MCF 10A (cell line): ENCODE results near the gene NKAIN1. TPM values are rescaled to one million over a fixed set of nuclear protein-coding genes. Genes with fewer than 3 reads are reported as not detected.

Experiments used
- BruUV-seq: library from RNA; stranded (reverse); fragments of 400-500 nt; replicated peaks from 2 replicates; lab custom pipeline; 2021; lab: Mats Ljungman, UMichigan
- CTCF ChIA-PET: fragments of 300-600 bp; sonication (Branson Sonifier 250); formaldehyde crosslinking; extraction: SDS; loops from one replicate; lab custom pipeline; 2021; ENCODE audit warnings: antibody characterized with exemption, inconsistent platforms; lab: Yijun Ruan, JAX
- POLR2A ChIA-PET: fragments of 300-600, 350-650 bp; sonication (Branson Sonifier 250); formaldehyde crosslinking; extraction: SDS; loops from one replicate; lab custom pipeline; 2020; ENCODE audit warnings: antibody characterized with exemption, inconsistent platforms; lab: Yijun Ruan, JAX
- DNase-seq: peaks from one replicate; pipeline ENCODE4 v3.0.0-alpha.2; 2018; ENCODE audit not compliant: unreplicated experiment
- H3K27ac Mint-ChIP-seq: one replicate; pipeline ENCODE4 v1.8.0; 2022; ENCODE audit warnings: mild to moderate bottlenecking, low read depth, mixed read lengths; ENCODE audit not compliant: unreplicated experiment
- H3K27me3 Mint-ChIP-seq: one replicate; pipeline ENCODE4 v1.8.0; 2022; ENCODE audit warnings: mixed read lengths; ENCODE audit not compliant: insufficient read depth, unreplicated experiment
- H3K36me3 Mint-ChIP-seq: one replicate; pipeline ENCODE4 v1.8.0; 2022; ENCODE audit warnings: mild to moderate bottlenecking, moderate library complexity, mixed read lengths; ENCODE audit not compliant: insufficient read depth, unreplicated experiment
- H3K4me1 Mint-ChIP-seq: one replicate; pipeline ENCODE4 v1.8.0; 2022; ENCODE audit warnings: mixed read lengths; ENCODE audit not compliant: insufficient read depth, unreplicated experiment
- H3K4me3 Mint-ChIP-seq: one replicate; pipeline ENCODE4 v1.8.0; 2022; ENCODE audit warnings: mild to moderate bottlenecking, moderate library complexity, mixed read lengths; ENCODE audit not compliant: unreplicated experiment
- H3K9me3 Mint-ChIP-seq: one replicate; pipeline ENCODE4 v1.8.0; 2022; ENCODE audit warnings: mixed read lengths; ENCODE audit not compliant: unreplicated experiment
- CTCF ChIP-seq: fragments of 200-600 bp; IDR thresholded peaks from one replicate; pipeline ENCODE4 v1.8.0; 2022; ENCODE audit warnings: antibody characterized with exemption, mild to moderate bottlenecking; ENCODE audit not compliant: unreplicated experiment
- intact Hi-C: fragments of 100-400 bp; cut with micrococcal nuclease; formaldehyde crosslinking; loops from 2 replicates; pipeline ENCODE4 v1.14.1; 2022
- total RNA-seq: library from RNA; stranded (reverse); gene quantifications from 2 replicates; pipeline ENCODE4 v1.2.3, GENCODE V29; 2022

NKAIN1 gene
- total RNA-seq, 1 experiment from 2014 or later, result not detected

GRCh38 chr1:31191281-31191680 lies 48.4 kb downstream of the NKAIN1 start:
- no peak for TF ChIP-seq CTCF
- H3K27me3 Mint-ChIP-seq, result peaks cover 13% of the 10 kb centered on the region
- DNase-seq, result no peak
- H3K9me3 Mint-ChIP-seq, result no peaks in the 10 kb centered on the region
- ChIA-PET CTCF (interaction anchor here (0.6 to 0.7 kb wide), 3 partner anchors 80 to 175 kb away, joined by 3 read pairs; no protein-coding TSS in a partner anchor), POLR2A (interaction anchor here (0.7 kb wide), 1 partner anchor 27 kb away, joined by 3 read pairs; no protein-coding TSS in a partner anchor)
- no peaks in the 10 kb centered on the region for H3K36me3 Mint-ChIP-seq
- intact Hi-C loops, result no loop called here
- no peak overlapping the region for H3K4me3 Mint-ChIP-seq
- no peak overlapping the region for H3K27ac Mint-ChIP-seq
- BruUV-seq, result no TSS peak
- H3K4me1 Mint-ChIP-seq, result no peaks in the 10 kb centered on the region

GRCh38 chr1:31189696-31190674 lies 49.7 kb downstream of the NKAIN1 start:
- H3K27me3 Mint-ChIP-seq, result peaks cover 13% of the 10 kb centered on the region
- no TSS peak for BruUV-seq

GRCh38 chr1:31183927-31184554 lies 55.6 kb downstream of the NKAIN1 start:
- peak; percentile 88 for TF ChIP-seq CTCF
- intact Hi-C loops, result loop anchor here (2.0 to 10.0 kb wide), 2 partner anchors 365 to 399 kb away; no protein-coding TSS in a partner anchor
- POLR2A ChIA-PET, result interaction anchor here (1.1 to 1.6 kb wide), 2 partner anchors 18 to 113 kb away, joined by 3 to 6 read pairs; partner anchors contain the start of genes SNRNP40 and ZCCHC17
- CTCF ChIA-PET, result interaction anchor here (0.6 to 6.9 kb wide), 61 partner anchors 8 to 1017 kb away, joined by 3 to 78 read pairs (median 4); partner anchors contain the start of genes SNRNP40 and ZCCHC17
- DNase-seq, result peak; percentile 56
- Mint-ChIP-seq H3K36me3 (no peaks in the 10 kb centered on the region), H3K27me3 (peaks cover 33% of the 10 kb centered on the region), H3K4me3 (no peak overlapping the region), H3K27ac (no peak overlapping the region), H3K4me1 (peaks cover 4% of the 10 kb centered on the region), H3K9me3 (no peaks in the 10 kb centered on the region)
- no TSS peak for BruUV-seq

More at GRCh38 chr1:31189696-31190674, 49.7 kb downstream of the NKAIN1 start:
- DNase-seq, result no peak
- CTCF ChIA-PET, result interaction anchor here (0.5 to 1.2 kb wide), 3 partner anchors 236 to 599 kb away, joined by 3 read pairs; no protein-coding TSS in a partner anchor
- Mint-ChIP-seq H3K27ac (no peak overlapping the region), H3K36me3 (no peaks in the 10 kb centered on the region), H3K4me3 (no peak overlapping the region), H3K4me1 (no peaks in the 10 kb centered on the region), H3K9me3 (no peaks in the 10 kb centered on the region)
- no peak for TF ChIP-seq CTCF
- intact Hi-C loops, result loop anchor here (10.0 kb wide), 1 partner anchor 405 kb away; no protein-coding TSS in a partner anchor
- POLR2A ChIA-PET, result interaction anchor here (1.2 kb wide), 1 partner anchor 246 kb away, joined by 3 read pairs; no protein-coding TSS in a partner anchor
